GM12878 (cell line): ENCODE results near the gene ADAMTSL2. TPM values are rescaled to one million over a fixed set of nuclear protein-coding genes. Genes with fewer than 3 reads are reported as not detected.

ENCODE experiments used
- ATAC-seq: fragments of 200-7000 bp; cut with Tn5 transposase; 3 replicates; pipeline ENCODE4 v1.9.1; 2020; ENCODE audit warnings: mild to moderate bottlenecking, moderate library complexity
- BruUV-seq: library from RNA; stranded (reverse); fragments of 400-500 nt; replicated peaks from 2 replicates; lab custom pipeline; 2021; lab: Mats Ljungman, UMichigan
- CTCF ChIA-PET: fragments of 300-600 bp; sonication (Branson Sonifier 250); formaldehyde crosslinking; extraction: SDS; loops from one replicate; lab custom pipeline; 2021; ENCODE audit warnings: inconsistent platforms; lab: Yijun Ruan, JAX
- POLR2A ChIA-PET: fragments of 350-600 bp; formaldehyde crosslinking; extraction: SDS; loops from one replicate; lab custom pipeline; 2021; ENCODE audit warnings: inconsistent platforms; lab: Charles Lee
- RAD21 ChIA-PET: fragments of 300-600 bp; sonication (Branson Sonifier 250); formaldehyde crosslinking; loops from one replicate; lab custom pipeline; 2023; ENCODE audit warnings: antibody characterized with exemption; ENCODE audit not compliant: unreplicated experiment; lab: Charles Lee
- SMC1A ChIA-PET: fragments of 300-600 bp; sonication (Branson Sonifier 250); formaldehyde crosslinking; loops from one replicate; lab custom pipeline; 2023; ENCODE audit not compliant: unreplicated experiment, uncharacterized antibody; lab: Charles Lee
- DNase-seq: peaks from one replicate; pipeline ENCODE4 v3.0.0-alpha.2; 2011; ENCODE audit warnings: low read depth, low spot score
- FAIRE-seq: peaks from 3 replicates; lab custom pipeline; 2011; peaks lifted over from hg19 to GRCh38; lab: Jason Lieb, UNC
- H2AFZ ChIP-seq: 2 replicates; pipeline ENCODE4 v1.6.0; 2011; ENCODE audit warnings: low read depth, low read length, control low read depth; ENCODE audit not compliant: control insufficient read depth
- H3K27ac ChIP-seq: 2 replicates; pipeline ENCODE4 v1.5.1; 2011; ENCODE audit warnings: control low read depth; ENCODE audit not compliant: control insufficient read depth, insufficient read depth
- H3K27me3 ChIP-seq, 2 experiments: replicated peaks in 1 of 2; 2 replicates each; pipeline versions ENCODE4 v1.6.0 to v1.6.1; 2011; ENCODE audit warnings: low read length in 1 of 2; ENCODE audit not compliant: control insufficient read depth in 2 of 2, insufficient read depth in 2 of 2
- H3K36me3 ChIP-seq, 2 experiments: 2 replicates each; pipeline ENCODE4 v1.5.1; 2011; ENCODE audit warnings: low read length in 1 of 2; ENCODE audit not compliant: control insufficient read depth in 2 of 2, insufficient read depth in 2 of 2
- H3K4me1 ChIP-seq: 2 replicates; pipeline ENCODE4 v1.6.1; 2011; ENCODE audit warnings: mild to moderate bottlenecking, low read length, moderate library complexity, mixed read lengths; ENCODE audit not compliant: control insufficient read depth, insufficient read depth
- H3K4me2 ChIP-seq: 2 replicates; pipeline ENCODE4 v1.6.0; 2011; ENCODE audit warnings: control low read depth; ENCODE audit not compliant: control insufficient read depth, insufficient read depth
- H3K4me3 ChIP-seq: fragments of 200-600 bp; sonication (generic); 2 replicates; pipeline ENCODE4 v1.5.1; 2016
- H3K79me2 ChIP-seq: 2 replicates; pipeline ENCODE4 v1.6.0; 2011; ENCODE audit warnings: low read length; ENCODE audit not compliant: control insufficient read depth, insufficient read depth
- H3K9ac ChIP-seq: 2 replicates; pipeline ENCODE4 v1.8.0; 2011; ENCODE audit warnings: low read length, control low read depth, mixed read lengths; ENCODE audit not compliant: control insufficient read depth, insufficient read depth
- H3K9me3 ChIP-seq: replicated peaks from 3 replicates; pipeline ENCODE4 v1.5.1; 2011; ENCODE audit warnings: mild to moderate bottlenecking, low read length; ENCODE audit not compliant: control insufficient read depth, insufficient read depth
- H4K20me1 ChIP-seq: 2 replicates; pipeline ENCODE4 v1.6.0; 2011; ENCODE audit not compliant: control insufficient read depth, insufficient read depth
- BHLHE40 ChIP-seq, 2 experiments: fragments of 450-650 bp in 1 of 2; IDR thresholded peaks; 2 replicates each; pipeline ENCODE4 v1.6.1; 2011 to 2017; ENCODE audit warnings: low read depth in 2 of 2, borderline replicate concordance in 1 of 2, improper control_type of control experiment in 1 of 2, low read length in 1 of 2, mild to moderate bottlenecking in 1 of 2
- CBX5 ChIP-seq: sonication (generic); IDR thresholded peaks from 2 replicates; pipeline ENCODE4 v1.6.1; 2016; ENCODE audit warnings: low read depth, moderate library complexity, mild to moderate bottlenecking, inconsistent platforms
- CHD4 ChIP-seq: fragments of 200-600 bp; sonication (generic); IDR thresholded peaks from 2 replicates; pipeline ENCODE4 v1.6.1; 2016; ENCODE audit warnings: mild to moderate bottlenecking
- CREM ChIP-seq: IDR thresholded peaks from 2 replicates; pipeline ENCODE4 v1.6.1; 2014; ENCODE audit warnings: antibody characterized with exemption, low read depth
- POLR2AphosphoS2 ChIP-seq: IDR thresholded peaks from 2 replicates; pipeline ENCODE4 v1.6.1; 2011; ENCODE audit warnings: low read depth, mild to moderate bottlenecking, low read length, improper control_type of control experiment, moderate library complexity
- TAF1 ChIP-seq: IDR thresholded peaks from 2 replicates; pipeline ENCODE4 v1.6.1; 2011; ENCODE audit warnings: mild to moderate bottlenecking, low read depth, low read length, borderline replicate concordance
- WGBS: methylation state at CpG from one replicate; pipeline ENCODE4 v1.1.6; 2016; ENCODE audit warnings: low lambda C conversion rate; ENCODE audit not compliant: insufficient replicate concordance, insufficient coverage; ENCODE audit errors: missing lambda C conversion rate; 5-methylcytosine and 5-hydroxymethylcytosine counted together
- in situ Hi-C: fragments of 300-500 bp; cut with MboI; formaldehyde crosslinking; loops from 9 replicates; pipeline ENCODE4 v1.14.3; 2018; ENCODE audit warnings: mixed read lengths
- intact Hi-C: fragments of 100-400 bp; cut with micrococcal nuclease; formaldehyde crosslinking; loops from one replicate; pipeline ENCODE4 v1.14.2; 2022; ENCODE audit not compliant: unreplicated experiment
- polyA plus RNA-seq, 11 experiments: library from polyadenylated mRNA; depleted of rRNA in 4 of 11; unstranded in 6 of 11; stranded (reverse) in 5 of 11; fragments of >200 nt; fragmentation: Nextera tagmentation in 4 of 11; fragmentation: Illumina TruSeq in 1 of 11; extraction: Ambion mirVana in 4 of 11; extraction: Trizol in 1 of 11; gene quantifications; 1 replicate in 1 of 11; 2 replicates in 10 of 11; pipeline versions ENCODE4 v1.2.1 to v1.2.3, GENCODE V29; 2011 to 2016; ENCODE audit warnings: inconsistent platforms in 2 of 11, missing spikeins in 2 of 11, low read depth in 1 of 11
- total RNA-seq, 4 experiments: library from RNA; depleted of rRNA in 3 of 4; stranded (reverse); fragments of >200 nt in 3 of 4; fragmentation: Illumina TruSeq in 1 of 4; extraction: Trizol in 1 of 4; gene quantifications; 2 replicates each; pipeline versions ENCODE4 v1.2.1 to v1.2.3, GENCODE V29; 2013 to 2021
- TF ChIP-seq, protein P1 (sequence below): fragments of 450-650 bp; IDR thresholded peaks from 2 replicates; pipeline ENCODE4 v1.6.1; 2017; ENCODE audit warnings: mild to moderate bottlenecking, low read depth, inconsistent platforms; ENCODE audit not compliant: poor library complexity, severe bottlenecking
- TF ChIP-seq, protein P2 (sequence below): fragments of 450-650 bp; IDR thresholded peaks from 2 replicates; pipeline ENCODE4 v1.6.1; 2016; ENCODE audit warnings: mild to moderate bottlenecking
- TF ChIP-seq, protein P3 (sequence below): IDR thresholded peaks from 2 replicates; pipeline ENCODE4 v1.6.1; 2011; ENCODE audit warnings: borderline replicate concordance, low read depth, mild to moderate bottlenecking, moderate library complexity, mixed read lengths, low read length; ENCODE audit not compliant: insufficient read depth; ENCODE audit errors: extremely low read length

Gene ADAMTSL2
- total and polyA plus RNA-seq, 10 of the 15 experiments (the other 5 are each of a cell fraction or from before 2014, with no cell fraction given), result 0.07 TPM; not detected in 9

DNA sequence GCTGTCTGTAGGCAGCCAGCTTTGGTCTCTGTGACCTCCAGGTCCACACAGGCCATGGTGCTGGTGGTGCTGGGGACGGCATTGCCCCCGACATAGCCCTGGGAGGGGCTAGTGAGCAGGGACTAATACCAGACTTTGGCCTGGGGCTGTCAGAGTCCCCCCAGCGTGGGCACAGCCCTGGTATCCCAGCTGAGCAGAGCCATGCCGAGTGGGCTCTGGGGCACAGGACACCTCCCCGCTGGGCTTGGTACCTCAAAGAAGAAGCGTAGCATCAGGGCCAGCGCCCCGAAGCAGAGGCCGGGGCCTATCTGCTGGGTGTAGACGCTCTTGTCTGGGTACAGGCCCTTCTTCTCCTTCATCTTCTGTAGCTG is 19.3 kb upstream of the ADAMTSL2 start (continued):
- TF ChIP-seq CBX5 (no peak), CREM (no peak)

DNA sequence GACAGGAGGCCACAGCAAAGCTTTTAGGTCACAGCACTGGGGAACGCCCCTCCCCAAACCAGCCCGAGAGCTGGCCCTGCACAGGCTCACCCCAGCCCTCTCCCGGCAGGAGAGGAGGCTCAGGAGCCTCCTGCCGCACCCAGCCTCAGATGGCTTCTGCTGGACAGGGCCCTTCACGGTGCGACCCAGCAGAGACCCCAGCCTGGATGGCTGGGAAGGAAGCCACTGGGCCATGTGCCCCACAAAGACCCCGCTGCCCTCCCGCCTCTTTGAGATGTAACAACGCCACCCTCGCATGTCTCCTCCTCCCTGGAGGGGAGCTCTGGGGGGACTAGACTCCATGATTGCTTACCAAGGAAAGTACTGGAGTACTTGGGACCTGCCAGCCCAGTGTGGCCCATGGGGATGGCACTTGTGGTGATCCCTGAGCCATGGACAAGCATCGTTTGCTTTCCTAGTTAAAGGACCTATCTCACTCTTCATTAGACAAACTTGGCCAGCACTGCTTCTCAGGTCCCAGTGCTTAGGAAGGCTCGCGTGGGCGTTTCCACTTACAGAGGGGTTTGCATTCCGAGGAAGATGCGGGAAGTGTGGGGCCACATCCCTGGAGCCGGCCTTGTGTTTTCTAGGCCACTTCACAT is 18.8 kb upstream of the ADAMTSL2 start:
- 38% methylated on average over 17 of the region's 17 CpGs for WGBS
- no peak overlapping the region for H3K9ac ChIP-seq
- H3K27me3 ChIP-seq, result peaks cover 0 to 2% of the 10 kb centered on the region in 2 experiments; a peak in 2 of 4 replicates
- in situ Hi-C loops (no loop called here), intact Hi-C loops (no loop called here)
- TF ChIP-seq, protein P1, sequence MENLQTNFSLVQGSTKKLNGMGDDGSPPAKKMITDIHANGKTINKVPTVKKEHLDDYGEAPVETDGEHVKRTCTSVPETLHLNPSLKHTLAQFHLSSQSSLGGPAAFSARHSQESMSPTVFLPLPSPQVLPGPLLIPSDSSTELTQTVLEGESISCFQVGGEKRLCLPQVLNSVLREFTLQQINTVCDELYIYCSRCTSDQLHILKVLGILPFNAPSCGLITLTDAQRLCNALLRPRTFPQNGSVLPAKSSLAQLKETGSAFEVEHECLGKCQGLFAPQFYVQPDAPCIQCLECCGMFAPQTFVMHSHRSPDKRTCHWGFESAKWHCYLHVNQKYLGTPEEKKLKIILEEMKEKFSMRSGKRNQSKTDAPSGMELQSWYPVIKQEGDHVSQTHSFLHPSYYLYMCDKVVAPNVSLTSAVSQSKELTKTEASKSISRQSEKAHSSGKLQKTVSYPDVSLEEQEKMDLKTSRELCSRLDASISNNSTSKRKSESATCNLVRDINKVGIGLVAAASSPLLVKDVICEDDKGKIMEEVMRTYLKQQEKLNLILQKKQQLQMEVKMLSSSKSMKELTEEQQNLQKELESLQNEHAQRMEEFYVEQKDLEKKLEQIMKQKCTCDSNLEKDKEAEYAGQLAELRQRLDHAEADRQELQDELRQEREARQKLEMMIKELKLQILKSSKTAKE, result no peak
- TF ChIP-seq BHLHE40 (IDR thresholded peaks at IDR 0.05; ENCODE audit: borderline replicate concordance in 1 of 2, low read depth in 2 of 2, low read length in 1 of 2) (no peak), TAF1 (no peak), POLR2AphosphoS2 (no peak), CHD4 (no peak)
- TF ChIP-seq, protein P2, sequence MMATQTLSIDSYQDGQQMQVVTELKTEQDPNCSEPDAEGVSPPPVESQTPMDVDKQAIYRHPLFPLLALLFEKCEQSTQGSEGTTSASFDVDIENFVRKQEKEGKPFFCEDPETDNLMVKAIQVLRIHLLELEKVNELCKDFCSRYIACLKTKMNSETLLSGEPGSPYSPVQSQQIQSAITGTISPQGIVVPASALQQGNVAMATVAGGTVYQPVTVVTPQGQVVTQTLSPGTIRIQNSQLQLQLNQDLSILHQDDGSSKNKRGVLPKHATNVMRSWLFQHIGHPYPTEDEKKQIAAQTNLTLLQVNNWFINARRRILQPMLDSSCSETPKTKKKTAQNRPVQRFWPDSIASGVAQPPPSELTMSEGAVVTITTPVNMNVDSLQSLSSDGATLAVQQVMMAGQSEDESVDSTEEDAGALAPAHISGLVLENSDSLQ, result no peak
- TF ChIP-seq, protein P3, sequence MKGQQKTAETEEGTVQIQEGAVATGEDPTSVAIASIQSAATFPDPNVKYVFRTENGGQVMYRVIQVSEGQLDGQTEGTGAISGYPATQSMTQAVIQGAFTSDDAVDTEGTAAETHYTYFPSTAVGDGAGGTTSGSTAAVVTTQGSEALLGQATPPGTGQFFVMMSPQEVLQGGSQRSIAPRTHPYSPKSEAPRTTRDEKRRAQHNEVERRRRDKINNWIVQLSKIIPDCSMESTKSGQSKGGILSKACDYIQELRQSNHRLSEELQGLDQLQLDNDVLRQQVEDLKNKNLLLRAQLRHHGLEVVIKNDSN, result no peak
- no peak overlapping the region for H3K4me2 ChIP-seq
- H3K4me1 ChIP-seq, result no peaks in the 10 kb centered on the region
- ATAC-seq (no peak), FAIRE-seq (no peak), DNase-seq (no peak)
- ChIA-PET CTCF (no interaction called here), RAD21 (no interaction called here), POLR2A (no interaction called here), SMC1A (no interaction called here)
- H3K4me3 ChIP-seq, result no peak overlapping the region
- no peaks in the 10 kb centered on the region for H3K9me3 ChIP-seq
- H2AFZ ChIP-seq, result no peak overlapping the region
- H4K20me1 ChIP-seq, result no peaks in the 10 kb centered on the region
- no peak overlapping the region for H3K27ac ChIP-seq
- H3K79me2 ChIP-seq, result no peaks in the 10 kb centered on the region
- no TSS peak for BruUV-seq
- no peaks in the 10 kb centered on the region for H3K36me3 ChIP-seq
